Retinal pigment epithelial cell (primary cell): Measurements from ENCODE around the gene CENPB.

Experiments
- DNase-seq: peaks from one replicate; pipeline ENCODE4 v3.0.0-alpha.2; 2010; ENCODE audit warnings: low read depth
- H3K4me3 ChIP-seq: 2 replicates; pipeline ENCODE4 v1.5.1; 2011; ENCODE audit warnings: mild to moderate bottlenecking, low read length, control low read depth, moderate library complexity
- CTCF ChIP-seq: conservative IDR thresholded peaks from 2 replicates; pipeline ENCODE4 v1.5.1; 2011; ENCODE audit warnings: low read depth, low read length, control low read depth, inconsistent platforms

CENPB gene

GRCh38 chr20:3739926-3740451 lies 46.6 kb downstream of the CENPB start:
- TF ChIP-seq CTCF: no peak
- DNase-seq: no peak
- no peak overlapping the region for H3K4me3 ChIP-seq

GRCh38 chr20:3739054-3739925 lies 47.2 kb downstream of the CENPB start:
- H3K4me3 ChIP-seq: no peak overlapping the region
- DNase-seq: no peak
- TF ChIP-seq CTCF: no peak

GRCh38 chr20:3738111-3739053 lies 48.2 kb downstream of the CENPB start:
- TF ChIP-seq CTCF: no peak
- no peak overlapping the region for H3K4me3 ChIP-seq
- DNase-seq: no peak

GRCh38 chr20:3735768-3736167 lies 50.8 kb downstream of the CENPB start:
- no peak overlapping the region for H3K4me3 ChIP-seq
- TF ChIP-seq CTCF: no peak
- DNase-seq: no peak

- DNase-seq: no peak
- no peak for TF ChIP-seq CTCF
- no peak overlapping the region for H3K4me3 ChIP-seq
Observed at GRCh38 chr20:3734111-3734843, 52.3 kb downstream of the CENPB start.
